T-helper 1 cell (primary cell): ENCODE measurements around the gene SNN.
A peak's percentile ranks its signal among the peaks of the same experiment; 100 is the strongest.

Experiments used
- DNase-seq, 5 donors: peaks; one replicate each; pipeline ENCODE4 v3.0.0-alpha.2; 2012 to 2020

Gene SNN

GRCh38 chr16:11667221-11667823 is 933 bp upstream of the SNN start:
- no peak for DNase-seq

GRCh38 chr16:11668623-11669379 is 546 bp downstream of the SNN start:
- DNase-seq: peak in 1 of 5 donors; percentile 19

GRCh38 chr16:11669380-11670146 is 1.3 kb downstream of the SNN start:
- DNase-seq: no peak

GRCh38 chr16:11670171-11671131 is 2.2 kb downstream of the SNN start:
- DNase-seq: peak in 2 of 5 donors; percentile 19 to 61

GRCh38 chr16:11671271-11671670 is 3.0 kb downstream of the SNN start:
- DNase-seq: no peak

- DNase-seq: no peak
Observed at GRCh38 chr16:11671676-11672075, 3.4 kb downstream of the SNN start.

- DNase-seq: peak in 1 of 5 donors; percentile 71
Observed at GRCh38 chr16:11672206-11673090, 4.2 kb downstream of the SNN start.

- DNase-seq: no peak
Observed at GRCh38 chr16:11673091-11674000, 5.1 kb downstream of the SNN start.

- DNase-seq: no peak
Observed at GRCh38 chr16:11674001-11674817, 6.0 kb downstream of the SNN start.

GRCh38 chr16:11674818-11675560 is 6.7 kb downstream of the SNN start:
- no peak for DNase-seq

GRCh38 chr16:11675561-11676511 is 7.6 kb downstream of the SNN start:
- DNase-seq: no peak

GRCh38 chr16:11676799-11677198 is 8.5 kb downstream of the SNN start:
- DNase-seq: no peak

- no peak for DNase-seq
Observed at GRCh38 chr16:11677451-11677951, 9.2 kb downstream of the SNN start.

GRCh38 chr16:11677959-11678881 is 10.0 kb downstream of the SNN start:
- no peak for DNase-seq

- no peak for DNase-seq
Observed at GRCh38 chr16:11679250-11679649, 11.0 kb downstream of the SNN start.
